H7 (cell line): ENCODE data around the gene NANOS3. TPM values are rescaled to one million over a fixed set of nuclear protein-coding genes. Genes with fewer than 3 reads are reported as not detected.

Experiments used
- DNase-seq: peaks from one replicate; pipeline ENCODE4 v3.0.0; 2012
- H3K27me3 ChIP-seq: 2 replicates; pipeline ENCODE4 v1.6.0; 2011; ENCODE audit warnings: mild to moderate bottlenecking, low read length; ENCODE audit not compliant: control insufficient read depth, insufficient read depth
- H3K36me3 ChIP-seq: replicated peaks from 2 replicates; pipeline ENCODE4 v1.5.1; 2011; ENCODE audit warnings: low read length; ENCODE audit not compliant: control insufficient read depth, insufficient read depth
- H3K4me3 ChIP-seq: 2 replicates; pipeline ENCODE4 v1.5.1; 2011; ENCODE audit warnings: low read depth, mild to moderate bottlenecking, control low read depth, low read length, moderate library complexity; ENCODE audit not compliant: insufficient read depth
- total RNA-seq: library from RNA; depleted of rRNA; stranded (reverse); fragments of >200 nt; shearing (Covaris generic); gene quantifications from 2 replicates; pipeline ENCODE4 v1.2.3, GENCODE V29; 2014; rRNA removed

Gene NANOS3
- total RNA-seq, 1 experiment from 2014 or later = not detected

DNA sequence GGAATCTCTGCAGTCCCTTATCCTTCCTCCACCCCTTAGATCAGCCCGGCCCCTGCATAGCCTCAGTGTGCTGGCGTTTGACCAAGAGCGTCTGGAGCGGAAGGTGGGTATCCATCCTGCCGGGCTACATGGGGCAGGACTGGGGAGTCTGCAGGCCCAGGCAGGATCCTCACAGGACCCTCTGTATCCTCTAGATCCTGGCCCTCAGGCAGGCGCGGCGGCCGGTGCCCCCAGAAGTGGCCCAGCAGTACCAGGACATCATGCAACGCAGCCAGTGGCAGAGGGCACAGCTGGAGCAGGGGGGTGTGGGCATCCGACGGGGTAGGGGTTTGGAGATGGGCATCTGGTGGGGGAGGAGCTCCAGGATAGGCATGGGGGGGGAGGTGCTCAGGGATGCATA lies 52.4 kb downstream of the NANOS3 start:
- Histone ChIP-seq H3K4me3 (no peak overlapping the region), H3K27me3 (no peaks in the 10 kb centered on the region), H3K36me3 (peaks cover 5% of the 10 kb centered on the region)
- peak; percentile 67 for DNase-seq

DNA sequence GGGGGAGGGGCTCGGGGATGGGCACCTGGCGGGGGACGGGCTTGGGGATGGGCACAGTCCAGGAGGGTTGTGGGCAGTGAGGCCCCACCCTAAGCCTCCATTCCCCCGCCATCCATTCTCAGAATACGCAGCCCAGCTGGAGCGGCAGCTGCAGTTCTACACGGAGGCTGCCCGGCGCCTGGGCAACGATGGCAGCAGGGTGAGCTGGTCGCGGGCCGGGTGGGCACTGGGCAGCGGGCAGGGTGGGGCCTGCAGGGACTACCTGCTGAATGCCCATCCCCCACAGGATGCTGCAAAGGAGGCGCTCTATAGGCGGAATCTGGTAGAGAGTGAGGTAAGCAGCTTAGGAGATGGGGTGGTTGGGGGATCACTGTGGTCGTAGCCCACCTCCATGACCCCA lies 53.0 kb downstream of the NANOS3 start:
- Histone ChIP-seq H3K27me3 (no peaks in the 10 kb centered on the region), H3K4me3 (no peak overlapping the region), H3K36me3 (peaks cover 3% of the 10 kb centered on the region)
- DNase-seq = no peak

Other genes with a start within 250 kb of the NANOS3 start
- 51.3 and 54.9 TPM in 2 replicates for gene MRI1, start 112.6 kb upstream of the NANOS3 start, total RNA-seq
- 91.5 and 120 TPM in 2 replicates for gene C19orf53, start 102.7 kb upstream of the NANOS3 start, total RNA-seq
- 18.3 and 21.5 TPM in 2 replicates for gene ZSWIM4, start 81.7 kb upstream of the NANOS3 start, total RNA-seq
- gene BRME1, start 29.0 kb downstream of the NANOS3 start, total RNA-seq = 3.4 and 4.1 TPM in 2 replicates
- 22.8 and 25.0 TPM in 2 replicates for gene CC2D1A, start 29.1 kb downstream of the NANOS3 start, total RNA-seq
- 0.07 and 0.10 TPM in 2 replicates for gene PODNL1, start 61.3 kb downstream of the NANOS3 start, total RNA-seq
- 73.3 and 92.9 TPM in 2 replicates for gene DCAF15, start 75.4 kb downstream of the NANOS3 start, total RNA-seq
- 6.4 and 6.9 TPM in 2 replicates for gene RFX1, start 129.2 kb downstream of the NANOS3 start, total RNA-seq
- gene RLN3, start 151.0 kb downstream of the NANOS3 start, total RNA-seq = not detected in 2 replicates
- 8.8 and 10.1 TPM in 2 replicates for gene IL27RA, start 154.6 kb downstream of the NANOS3 start, total RNA-seq
- gene PALM3, start 184.9 kb downstream of the NANOS3 start, total RNA-seq = 8.1 and 9.4 TPM in 2 replicates
- 0.52 and 0.92 TPM in 2 replicates for gene MISP3, start 195.7 kb downstream of the NANOS3 start, total RNA-seq
- 0.94 and 1.3 TPM in 2 replicates for gene C19orf67, start 208.6 kb downstream of the NANOS3 start, total RNA-seq
- 107 and 128 TPM in 2 replicates for gene SAMD1, start 213.6 kb downstream of the NANOS3 start, total RNA-seq
- gene PRKACA, start 240.6 kb downstream of the NANOS3 start, total RNA-seq = 31.0 and 31.7 TPM in 2 replicates